ENCODE data around the gene DGKQ.
"Not testable (repeated sequence)": the region's sequence is repeated elsewhere in the genome, so short reads cannot be mapped to it uniquely, and the experiment has no call there.

DGKQ gene

DNA sequence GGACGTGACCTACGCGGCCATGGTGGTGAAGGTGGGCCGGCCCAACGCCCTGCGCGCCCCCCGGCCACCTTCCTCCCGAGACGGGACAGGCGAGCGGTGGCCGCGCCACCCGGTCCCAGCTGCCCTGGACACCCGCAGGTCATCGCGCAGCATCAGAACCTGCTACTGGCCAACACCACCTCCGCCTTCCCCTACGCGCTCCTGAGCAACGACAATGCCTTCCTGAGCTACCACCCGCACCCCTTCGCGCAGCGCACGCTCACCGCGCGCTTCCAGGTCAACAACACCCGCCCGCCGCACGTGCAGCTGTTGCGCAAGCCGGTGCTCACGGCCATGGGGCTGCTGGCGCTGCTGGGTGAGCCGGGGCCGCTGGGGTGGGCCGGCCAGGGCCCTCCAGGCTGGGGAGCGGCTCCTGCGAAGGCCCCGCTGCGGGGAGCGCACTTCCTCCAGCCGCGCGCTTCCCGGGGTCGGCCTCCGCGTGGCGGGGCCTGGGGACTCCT is 28.8 kb upstream of the DGKQ start:
- TF ChIP-seq, protein P1, sequence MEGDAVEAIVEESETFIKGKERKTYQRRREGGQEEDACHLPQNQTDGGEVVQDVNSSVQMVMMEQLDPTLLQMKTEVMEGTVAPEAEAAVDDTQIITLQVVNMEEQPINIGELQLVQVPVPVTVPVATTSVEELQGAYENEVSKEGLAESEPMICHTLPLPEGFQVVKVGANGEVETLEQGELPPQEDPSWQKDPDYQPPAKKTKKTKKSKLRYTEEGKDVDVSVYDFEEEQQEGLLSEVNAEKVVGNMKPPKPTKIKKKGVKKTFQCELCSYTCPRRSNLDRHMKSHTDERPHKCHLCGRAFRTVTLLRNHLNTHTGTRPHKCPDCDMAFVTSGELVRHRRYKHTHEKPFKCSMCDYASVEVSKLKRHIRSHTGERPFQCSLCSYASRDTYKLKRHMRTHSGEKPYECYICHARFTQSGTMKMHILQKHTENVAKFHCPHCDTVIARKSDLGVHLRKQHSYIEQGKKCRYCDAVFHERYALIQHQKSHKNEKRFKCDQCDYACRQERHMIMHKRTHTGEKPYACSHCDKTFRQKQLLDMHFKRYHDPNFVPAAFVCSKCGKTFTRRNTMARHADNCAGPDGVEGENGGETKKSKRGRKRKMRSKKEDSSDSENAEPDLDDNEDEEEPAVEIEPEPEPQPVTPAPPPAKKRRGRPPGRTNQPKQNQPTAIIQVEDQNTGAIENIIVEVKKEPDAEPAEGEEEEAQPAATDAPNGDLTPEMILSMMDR (IDR thresholded peaks at IDR 0.05; ENCODE audit: low read depth, low read length) = no peak
- DNase-seq (ENCODE audit: extremely low read depth, low read depth) = no peak

DNA sequence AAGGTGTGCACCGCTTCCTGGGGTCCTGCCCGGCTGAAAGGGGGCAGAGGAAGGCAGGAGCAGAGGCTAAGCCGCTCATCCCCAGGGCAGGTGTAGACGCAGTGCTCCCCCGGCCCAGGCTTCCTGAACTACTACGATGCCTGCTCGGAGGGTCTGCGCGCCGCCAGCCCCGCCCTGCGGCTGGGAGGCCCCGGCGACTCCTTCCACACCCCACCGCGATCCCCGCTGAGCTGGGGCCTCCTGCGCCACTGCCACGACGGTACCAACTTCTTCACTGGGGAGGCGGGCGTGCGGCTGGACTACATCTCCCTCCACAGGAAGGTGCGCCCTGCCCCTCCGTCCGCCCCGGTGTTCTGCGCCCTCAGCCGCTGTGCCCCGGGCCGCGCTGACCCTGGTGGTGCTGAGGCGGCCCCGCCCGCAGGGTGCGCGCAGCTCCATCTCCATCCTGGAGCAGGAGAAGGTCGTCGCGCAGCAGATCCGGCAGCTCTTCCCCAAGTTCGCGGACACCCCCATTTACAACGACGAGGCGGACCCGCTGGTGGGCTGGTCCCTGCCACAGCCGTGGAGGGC is 28.3 kb upstream of the DGKQ start:
- TF ChIP-seq, protein P1 (IDR thresholded peaks at IDR 0.05; ENCODE audit: low read depth, low read length) = no peak
- DNase-seq (ENCODE audit: extremely low read depth, low read depth) = no peak

GRCh38 chr4:1000686-1001260 is 27.4 kb upstream of the DGKQ start:
- TF ChIP-seq, protein P1 (IDR thresholded peaks at IDR 0.05; ENCODE audit: low read depth, low read length) = no peak
- no peak for DNase-seq (ENCODE audit: extremely low read depth, low read depth)

DNA sequence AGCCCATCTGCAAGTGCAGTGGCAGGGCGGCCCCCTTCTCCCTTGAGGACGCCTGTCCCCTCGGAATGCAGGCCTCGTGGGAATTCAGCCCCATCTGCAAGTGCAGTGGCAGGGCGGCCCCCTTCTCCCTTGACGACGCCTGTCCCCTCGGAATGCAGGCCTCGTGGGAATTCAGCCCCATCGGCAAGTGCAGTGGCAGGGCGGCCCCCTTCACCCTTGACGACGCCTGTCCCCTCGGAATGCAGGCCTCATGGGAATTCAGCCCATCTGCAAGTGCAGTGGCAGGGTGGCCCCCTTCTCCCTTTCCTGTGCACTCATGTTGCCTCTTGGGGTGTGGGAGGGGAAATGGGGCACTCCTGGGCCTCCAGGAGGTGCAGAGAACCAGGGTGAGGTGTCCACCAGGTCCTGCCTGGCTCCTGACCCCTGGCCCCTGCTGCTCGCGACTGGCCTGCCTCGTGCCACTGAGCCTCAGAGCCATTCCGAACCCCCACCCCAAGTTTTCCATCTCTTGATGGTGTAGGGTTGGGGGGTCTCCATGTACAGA is 26.6 kb upstream of the DGKQ start:
- TF ChIP-seq, protein P1 (IDR thresholded peaks at IDR 0.05; ENCODE audit: low read depth, low read length) = no peak
- DNase-seq (ENCODE audit: extremely low read depth, low read depth) = no peak

- DNase-seq (ENCODE audit: extremely low read depth, low read depth) = not testable (repeated sequence)
Observed at GRCh38 chr4:999240-999863, 26.0 kb upstream of the DGKQ start.

DNA sequence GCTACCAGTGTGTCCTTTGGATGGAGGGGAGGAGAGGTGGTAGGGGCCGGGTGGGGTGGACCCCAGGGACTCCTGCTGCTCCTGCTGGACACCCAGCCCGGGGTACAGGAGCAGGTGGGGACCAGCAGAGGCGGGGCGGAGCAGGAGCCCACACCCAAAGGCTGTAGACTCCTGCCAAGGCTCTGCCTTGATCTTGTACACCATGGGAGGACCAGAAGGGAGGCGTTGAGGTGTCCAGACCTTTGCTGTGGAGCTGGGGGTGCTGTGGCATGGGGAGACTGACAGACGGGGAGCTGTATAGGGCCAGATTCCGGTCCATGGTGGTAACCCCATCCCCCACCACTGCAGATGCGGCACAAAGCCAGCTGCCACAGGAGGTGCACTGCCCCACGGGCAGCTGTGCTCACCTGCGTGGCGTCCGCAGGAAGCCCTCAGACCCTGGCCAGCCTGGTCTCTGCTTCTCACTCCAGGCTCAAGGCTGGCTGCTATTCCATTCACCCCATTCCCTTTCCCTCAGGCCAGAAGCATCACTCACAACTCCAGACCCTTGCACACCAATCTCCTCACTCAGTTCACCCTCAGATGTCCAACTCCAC is 24.8 kb upstream of the DGKQ start:
- TF ChIP-seq, protein P1 (IDR thresholded peaks at IDR 0.05; ENCODE audit: low read depth, low read length) = no peak
- DNase-seq (ENCODE audit: extremely low read depth, low read depth) = no peak

DNA sequence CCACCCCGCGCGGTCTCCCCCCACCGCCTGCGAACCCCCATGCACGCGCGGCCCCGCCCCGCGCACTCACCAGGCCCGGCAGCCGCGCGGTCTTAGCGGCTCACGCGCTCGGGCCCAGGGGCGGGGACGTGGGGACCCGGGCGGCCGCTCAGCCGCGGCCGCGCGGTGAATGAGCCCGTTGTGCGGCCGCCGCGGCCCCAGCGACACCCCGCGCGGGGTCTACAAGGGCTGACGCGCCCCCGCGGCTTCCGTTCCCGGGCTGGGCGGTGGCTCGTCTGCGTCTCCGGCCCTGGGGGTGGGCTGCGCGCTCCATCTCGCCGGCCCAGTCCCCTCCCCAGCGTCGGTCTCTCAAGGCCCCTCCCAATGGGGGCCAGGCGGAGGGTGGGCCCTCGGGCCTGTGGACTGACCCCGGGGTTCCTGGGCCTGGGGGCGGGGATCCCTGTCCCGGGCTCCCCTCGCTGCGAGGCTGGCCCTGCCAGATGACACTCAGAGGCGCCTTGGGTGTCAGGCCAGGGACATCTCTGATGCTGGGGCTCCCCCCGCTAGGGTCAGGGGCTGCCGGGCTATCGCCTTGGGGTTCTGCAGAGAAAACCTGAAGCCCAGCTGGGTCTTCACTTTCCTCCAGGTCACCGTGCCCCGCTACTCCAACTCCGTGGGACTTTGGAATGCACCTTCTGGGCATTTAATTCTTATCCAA is 24.2 kb upstream of the DGKQ start:
- TF ChIP-seq, protein P1 (IDR thresholded peaks at IDR 0.05; ENCODE audit: low read depth, low read length) = no peak
- no peak for DNase-seq (ENCODE audit: extremely low read depth, low read depth)

Measured in AG09319 (cell line).